Natural killer cell (primary cell): ENCODE measurements around the gene TXLNG. TPM values are rescaled to one million over a fixed set of nuclear protein-coding genes. Genes with fewer than 3 reads are reported as not detected.

ENCODE experiments used
- ATAC-seq, 3 donors: fragments of 150-1000 bp in 2 of 3; fragments of 200-7000 bp in 1 of 3; cut with Tn5 transposase; 1 replicate in 1 of 3; 2 replicates in 2 of 3; pipeline ENCODE4 v1.10.0; 2021; ENCODE audit warnings: mild to moderate bottlenecking in 2 of 3, moderate library complexity in 2 of 3
- DNase-seq, 2 donors: peaks; one replicate each; pipeline versions ENCODE4 v3.0.0 to v3.0.0-alpha.2; 2013 to 2021; ENCODE audit warnings: mixed read lengths in 1 of 2
- H3K27ac ChIP-seq: one replicate; pipeline ENCODE4 v1.5.1; 2013; ENCODE audit warnings: mild to moderate bottlenecking, low read length
- H3K27me3 ChIP-seq: one replicate; pipeline ENCODE4 v1.6.1; 2013; ENCODE audit warnings: low read length; ENCODE audit not compliant: control insufficient read depth, insufficient read depth
- H3K36me3 ChIP-seq: one replicate; pipeline ENCODE4 v1.6.1; 2013; ENCODE audit warnings: low read length; ENCODE audit not compliant: control insufficient read depth, insufficient read depth
- H3K4me1 ChIP-seq: one replicate; pipeline ENCODE4 v1.6.1; 2013; ENCODE audit warnings: low read length; ENCODE audit not compliant: control insufficient read depth, insufficient read depth
- H3K4me3 ChIP-seq: one replicate; pipeline ENCODE4 v1.5.1; 2013; ENCODE audit warnings: low read length
- H3K9me3 ChIP-seq: one replicate; pipeline ENCODE4 v1.6.1; 2013; ENCODE audit warnings: low read length; ENCODE audit not compliant: control insufficient read depth, insufficient read depth
- H3K27ac Mint-ChIP-seq, 2 donors: one replicate each; pipeline ENCODE4 v1.8.0; 2022; ENCODE audit warnings: mild to moderate bottlenecking in 2 of 2, mixed read lengths in 2 of 2, moderate library complexity in 1 of 2
- H3K27me3 Mint-ChIP-seq, 2 donors: one replicate each; pipeline ENCODE4 v1.8.0; 2022; ENCODE audit warnings: low read depth in 2 of 2, mixed read lengths in 2 of 2
- H3K36me3 Mint-ChIP-seq: one replicate; pipeline ENCODE4 v1.8.0; 2022; ENCODE audit warnings: mixed read lengths
- H3K4me1 Mint-ChIP-seq, 2 donors: one replicate each; pipeline ENCODE4 v1.8.0; 2022; ENCODE audit warnings: mixed read lengths in 2 of 2
- H3K4me3 Mint-ChIP-seq: one replicate; pipeline ENCODE4 v1.8.0; 2022; ENCODE audit warnings: mild to moderate bottlenecking, moderate library complexity, mixed read lengths
- H3K9me3 Mint-ChIP-seq, 2 donors: one replicate each; pipeline ENCODE4 v1.8.0; 2022; ENCODE audit warnings: mixed read lengths in 2 of 2
- CTCF ChIP-seq: fragments of 200-600 bp; IDR thresholded peaks from one replicate; pipeline ENCODE4 v1.8.0; 2022; ENCODE audit warnings: antibody characterized with exemption
- WGBS: methylation state at CpG from one replicate; pipeline ENCODE4 v1.1.7; 2013; ENCODE audit warnings: missing lambda C conversion rate; ENCODE audit not compliant: insufficient coverage; 5-methylcytosine and 5-hydroxymethylcytosine counted together
- intact Hi-C: fragments of 100-400 bp; cut with micrococcal nuclease; formaldehyde crosslinking; loops from one replicate; pipeline ENCODE4 v1.14.2; 2022
- total RNA-seq, 4 donors: library from RNA; stranded (reverse); fragments of 120-200 nt in 1 of 4; gene quantifications; one replicate each; pipeline versions ENCODE4 v1.2.3 to v1.2.4, GENCODE V29; 2013 to 2022

TXLNG gene
- total RNA-seq, 3 donors from 2014 or later (not counting 1 experiment from before 2014, with no cell fraction given), result 8.1 to 16.9 (median 9.9) TPM

- Histone ChIP-seq H3K4me1 (peaks cover 18% of the 10 kb centered on the region), H3K27me3 (no peaks in the 10 kb centered on the region), H3K9me3 (no peaks in the 10 kb centered on the region), H3K27ac (peak within 1 kb of the TSS; percentile 98), H3K4me3 (peak within 1 kb of the TSS; percentile 90), H3K36me3 (peaks cover 5% of the 10 kb centered on the region)
- ATAC-seq (peak; percentile 79 to 91 (median 82)), DNase-seq (peak; percentile 91 to 95)
- peaks cover 32 to 37% of the 10 kb centered on the region in 2 donors for H3K4me1 Mint-ChIP-seq
- H3K36me3 Mint-ChIP-seq, result no peaks in the 10 kb centered on the region
- WGBS, result under 1% methylated on average over 67 of the region's 84 CpGs
- peaks cover 0 to 19% of the 10 kb centered on the region in 2 donors for H3K27me3 Mint-ChIP-seq
- no peaks in the 10 kb centered on the region for H3K9me3 Mint-ChIP-seq
- no peak for TF ChIP-seq CTCF
- H3K4me3 Mint-ChIP-seq, result peak within 1 kb of the TSS; percentile 100
- H3K27ac Mint-ChIP-seq, result peak within 1 kb of the TSS; percentile 97 to 99
- intact Hi-C loops, result no loop called here
Measured at GRCh38 chrX:16870095-16870861, 84.0 kb downstream of the TXLNG start, which contains the start of gene RBBP7. TSS of gene RBBP7 (minus strand) at chrX:16870362. CDS start at chrX:16870053, 309 bp downstream.

GRCh38 chrX:16870862-16871815 is 84.9 kb downstream of the TXLNG start:
- H3K36me3 ChIP-seq, result peaks cover 5% of the 10 kb centered on the region
- H3K4me1 ChIP-seq, result peaks cover 18% of the 10 kb centered on the region
- peak overlapping the region; percentile 91 for H3K27ac ChIP-seq
- H3K9me3 Mint-ChIP-seq, result no peaks in the 10 kb centered on the region
- H3K27me3 ChIP-seq, result no peaks in the 10 kb centered on the region
- peak overlapping the region; percentile 100 for H3K4me3 Mint-ChIP-seq
- H3K27me3 Mint-ChIP-seq, result peaks cover 0 to 28% of the 10 kb centered on the region in 2 donors
- H3K27ac Mint-ChIP-seq, result peak overlapping the region; percentile 97 to 99
- DNase-seq (peak in 1 of 2 donors; percentile 21), ATAC-seq (peak in 1 of 3 donors; percentile 5)
- H3K36me3 Mint-ChIP-seq, result no peaks in the 10 kb centered on the region
- WGBS, result 8% methylated on average over 37 of the region's 41 CpGs
- no peak for TF ChIP-seq CTCF
- intact Hi-C loops, result no loop called here
- no peaks in the 10 kb centered on the region for H3K9me3 ChIP-seq
- peak overlapping the region; percentile 55 for H3K4me3 ChIP-seq
- H3K4me1 Mint-ChIP-seq, result peaks cover 26 to 32% of the 10 kb centered on the region in 2 donors

GRCh38 chrX:16873106-16873505 is 86.8 kb downstream of the TXLNG start:
- Mint-ChIP-seq H3K27me3 (peaks cover 0 to 47% of the 10 kb centered on the region in 2 donors), H3K9me3 (no peaks in the 10 kb centered on the region), H3K4me1 (peaks cover 18 to 21% of the 10 kb centered on the region in 2 donors), H3K4me3 (peak overlapping the region; percentile 40), H3K36me3 (no peaks in the 10 kb centered on the region), H3K27ac (no peak overlapping the region)
- no peak for TF ChIP-seq CTCF
- no peak overlapping the region for H3K27ac ChIP-seq
- ATAC-seq (no peak), DNase-seq (no peak)
- WGBS, result 80% methylated on average over 6 of the region's 8 CpGs
- no peaks in the 10 kb centered on the region for H3K27me3 ChIP-seq
- peaks cover 12% of the 10 kb centered on the region for H3K4me1 ChIP-seq
- no peak overlapping the region for H3K4me3 ChIP-seq
- H3K36me3 ChIP-seq, result peaks cover 2% of the 10 kb centered on the region
- intact Hi-C loops, result no loop called here
- no peaks in the 10 kb centered on the region for H3K9me3 ChIP-seq
